ENCODE measurements around the gene CLCA4.

DNA sequence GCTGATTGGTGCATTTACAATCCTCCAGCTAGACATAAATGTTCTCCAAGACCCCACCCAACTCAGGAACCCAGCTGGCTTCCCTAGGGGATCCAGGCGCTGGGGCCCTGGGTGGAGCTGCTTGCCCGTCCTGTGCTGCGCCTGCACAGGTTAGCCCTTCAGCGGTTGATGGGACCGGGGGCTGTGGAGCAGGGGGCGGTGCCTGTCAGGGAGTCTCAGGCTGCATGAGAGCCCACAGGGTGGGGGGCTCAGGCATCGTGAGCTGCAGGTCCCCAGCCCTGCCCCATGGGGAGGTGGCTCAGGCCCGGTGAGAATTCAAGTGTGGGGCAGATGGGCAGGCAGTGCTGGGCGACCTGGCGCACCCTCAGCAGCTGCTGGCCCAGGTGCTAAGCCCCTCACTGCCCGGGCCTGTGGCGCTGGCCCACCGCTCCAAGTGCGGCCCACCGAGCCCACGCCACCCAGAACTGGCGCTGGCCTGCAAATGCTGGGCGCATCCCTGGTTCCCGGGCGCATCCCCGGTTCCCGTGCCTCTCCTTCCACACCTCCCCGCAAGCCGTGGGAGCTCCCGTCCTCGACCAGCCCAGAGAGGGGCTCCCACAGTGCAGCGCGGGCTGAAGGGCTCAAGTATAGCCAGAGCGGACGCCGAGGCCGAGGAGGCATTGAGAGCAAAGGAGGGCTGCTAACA is 23.1 kb upstream of the CLCA4 start:
- no peak for TF ChIP-seq EP300 (IDR thresholded peaks at IDR 0.05; ENCODE audit: borderline replicate concordance)
- TF ChIP-seq TAF1 (IDR thresholded peaks at IDR 0.05; ENCODE audit: low read depth) = no peak
- no peak for TF ChIP-seq MAX (IDR thresholded peaks at IDR 0.05)
- TF ChIP-seq, protein P1, sequence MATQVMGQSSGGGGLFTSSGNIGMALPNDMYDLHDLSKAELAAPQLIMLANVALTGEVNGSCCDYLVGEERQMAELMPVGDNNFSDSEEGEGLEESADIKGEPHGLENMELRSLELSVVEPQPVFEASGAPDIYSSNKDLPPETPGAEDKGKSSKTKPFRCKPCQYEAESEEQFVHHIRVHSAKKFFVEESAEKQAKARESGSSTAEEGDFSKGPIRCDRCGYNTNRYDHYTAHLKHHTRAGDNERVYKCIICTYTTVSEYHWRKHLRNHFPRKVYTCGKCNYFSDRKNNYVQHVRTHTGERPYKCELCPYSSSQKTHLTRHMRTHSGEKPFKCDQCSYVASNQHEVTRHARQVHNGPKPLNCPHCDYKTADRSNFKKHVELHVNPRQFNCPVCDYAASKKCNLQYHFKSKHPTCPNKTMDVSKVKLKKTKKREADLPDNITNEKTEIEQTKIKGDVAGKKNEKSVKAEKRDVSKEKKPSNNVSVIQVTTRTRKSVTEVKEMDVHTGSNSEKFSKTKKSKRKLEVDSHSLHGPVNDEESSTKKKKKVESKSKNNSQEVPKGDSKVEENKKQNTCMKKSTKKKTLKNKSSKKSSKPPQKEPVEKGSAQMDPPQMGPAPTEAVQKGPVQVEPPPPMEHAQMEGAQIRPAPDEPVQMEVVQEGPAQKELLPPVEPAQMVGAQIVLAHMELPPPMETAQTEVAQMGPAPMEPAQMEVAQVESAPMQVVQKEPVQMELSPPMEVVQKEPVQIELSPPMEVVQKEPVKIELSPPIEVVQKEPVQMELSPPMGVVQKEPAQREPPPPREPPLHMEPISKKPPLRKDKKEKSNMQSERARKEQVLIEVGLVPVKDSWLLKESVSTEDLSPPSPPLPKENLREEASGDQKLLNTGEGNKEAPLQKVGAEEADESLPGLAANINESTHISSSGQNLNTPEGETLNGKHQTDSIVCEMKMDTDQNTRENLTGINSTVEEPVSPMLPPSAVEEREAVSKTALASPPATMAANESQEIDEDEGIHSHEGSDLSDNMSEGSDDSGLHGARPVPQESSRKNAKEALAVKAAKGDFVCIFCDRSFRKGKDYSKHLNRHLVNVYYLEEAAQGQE (IDR thresholded peaks at IDR 0.05; ENCODE audit: low read depth) = no peak
- TF ChIP-seq TEAD4 (IDR thresholded peaks at IDR 0.05) = no peak
